SK-N-SH treated with all-trans-retinoic acid at 6 μM for 48 hours (cell line): ENCODE results near the gene GTF2F1.

Experiments used
- ATAC-seq: fragments of 200-7000 bp; cut with Tn5 transposase; 3 replicates; pipeline ENCODE4 v1.9.1; 2020; ENCODE audit warnings: mild to moderate bottlenecking, moderate library complexity
- ARNTL ChIP-seq: fragments of 450-650 bp; formaldehyde crosslinking; IDR thresholded peaks from 2 replicates; pipeline ENCODE4 v1.5.0; 2020; ENCODE audit warnings: low read depth, mild to moderate bottlenecking, moderate library complexity, borderline replicate concordance
- CSRNP3 ChIP-seq: fragments of 250-450 bp; sonication (Bioruptor Pico); IDR thresholded peaks from 2 replicates; pipeline ENCODE4 v1.5.1; 2021; ENCODE audit warnings: mild to moderate bottlenecking, moderate library complexity
- GLIS3 ChIP-seq: fragments of 250-450 bp; sonication (Bioruptor Pico); IDR thresholded peaks from 2 replicates; pipeline ENCODE4 v1.5.0; 2020; ENCODE audit warnings: mild to moderate bottlenecking, moderate library complexity
- OSR1 ChIP-seq: fragments of 250-450 bp; sonication (Bioruptor Pico); IDR thresholded peaks from 2 replicates; pipeline ENCODE4 v1.8.0; 2022; ENCODE audit warnings: moderate library complexity, mild to moderate bottlenecking, inconsistent platforms
- PATZ1 ChIP-seq: fragments of 250-450 bp; sonication (Bioruptor Pico); IDR thresholded peaks from 2 replicates; pipeline ENCODE4 v1.8.0; 2020; ENCODE audit warnings: mild to moderate bottlenecking, moderate library complexity, borderline replicate concordance
- POU6F1 ChIP-seq: fragments of 250-450 bp; sonication (Bioruptor Pico); IDR thresholded peaks from 2 replicates; pipeline ENCODE4 v1.8.0; 2021; ENCODE audit warnings: low read depth, mild to moderate bottlenecking, moderate library complexity, borderline replicate concordance
- PPARA ChIP-seq: fragments of 250-450 bp; sonication (Bioruptor Pico); IDR thresholded peaks from 2 replicates; pipeline ENCODE4 v1.5.0; 2020; ENCODE audit warnings: mild to moderate bottlenecking, borderline replicate concordance
- RARB ChIP-seq: fragments of 250-450 bp; sonication (Bioruptor Pico); IDR thresholded peaks from 2 replicates; pipeline ENCODE4 v1.8.0; 2021; ENCODE audit warnings: mild to moderate bottlenecking, moderate library complexity
- SNAI2 ChIP-seq: fragments of 250-450 bp; sonication (Bioruptor Pico); IDR thresholded peaks from 2 replicates; pipeline ENCODE4 v1.5.0; 2020; ENCODE audit warnings: mild to moderate bottlenecking, moderate library complexity
- TCF4 ChIP-seq: fragments of 250-450 bp; sonication (Bioruptor Pico); IDR thresholded peaks from 2 replicates; pipeline ENCODE4 v1.8.0; 2021; ENCODE audit warnings: mild to moderate bottlenecking, moderate library complexity, borderline replicate concordance
- TSHZ2 ChIP-seq: fragments of 250-450 bp; sonication (Bioruptor Pico); IDR thresholded peaks from 2 replicates; pipeline ENCODE4 v1.5.0; 2020; ENCODE audit warnings: mild to moderate bottlenecking, moderate library complexity
- ZC3H10 ChIP-seq: fragments of 250-450 bp; sonication (Bioruptor Pico); IDR thresholded peaks from 2 replicates; pipeline ENCODE4 v1.5.1; 2021; ENCODE audit warnings: mild to moderate bottlenecking, moderate library complexity
- ZFP3 ChIP-seq: fragments of 250-450 bp; sonication (Bioruptor Pico); IDR thresholded peaks from 2 replicates; pipeline ENCODE4 v1.5.0; 2020; ENCODE audit warnings: mild to moderate bottlenecking, moderate library complexity
- ZFP30 ChIP-seq: fragments of 450-650 bp; formaldehyde crosslinking; IDR thresholded peaks from 2 replicates; pipeline ENCODE4 v1.5.0; 2022; ENCODE audit warnings: mild to moderate bottlenecking, moderate library complexity
- ZNF565 ChIP-seq: fragments of 450-650 bp; formaldehyde crosslinking; conservative IDR thresholded peaks from 2 replicates; pipeline ENCODE4 v1.5.0; 2020; ENCODE audit warnings: low read depth, mild to moderate bottlenecking, moderate library complexity
- ZNF70 ChIP-seq: fragments of 450-650 bp; formaldehyde crosslinking; IDR thresholded peaks from 2 replicates; pipeline ENCODE4 v1.5.0; 2020; ENCODE audit warnings: mild to moderate bottlenecking, moderate library complexity
- ZNF8 ChIP-seq: fragments of 450-650 bp; formaldehyde crosslinking; IDR thresholded peaks from 2 replicates; pipeline ENCODE4 v1.5.0; 2020; ENCODE audit warnings: mild to moderate bottlenecking, moderate library complexity

Gene GTF2F1

GRCh38 chr19:6333439-6333838 is 59.5 kb downstream of the GTF2F1 start, which contains the start of gene ACER1:
Gene ACER1 (minus strand): TSS chr19:6333612. CDS start chr19:6333551, 61 bp downstream.
- no peak for ATAC-seq
- TF ChIP-seq ARNTL (CRISPR knock-in tag) (no peak), TSHZ2 (no peak), CSRNP3 (CRISPR knock-in tag) (no peak), OSR1 (no peak), SNAI2 (CRISPR knock-in tag) (no peak), ZFP3 (CRISPR knock-in tag) (no peak), PATZ1 (no peak), PPARA (CRISPR knock-in tag) (no peak), TCF4 (CRISPR knock-in tag) (no peak), GLIS3 (CRISPR knock-in tag) (no peak), POU6F1 (CRISPR knock-in tag) (no peak), ZNF70 (CRISPR knock-in tag) (no peak), RARB (CRISPR knock-in tag) (no peak), ZNF565 (CRISPR knock-in tag) (no peak), ZC3H10 (no peak), ZNF8 (CRISPR knock-in tag) (no peak), ZFP30 (CRISPR knock-in tag) (no peak)
